ENCODE measurements around the gene NLGN2. TPM values are rescaled to one million over a fixed set of nuclear protein-coding genes. Genes with fewer than 3 reads are reported as not detected.

Gene NLGN2
- total and polyA plus RNA-seq, 2 experiments from 2014 or later = 14.4 to 38.7 TPM

DNA sequence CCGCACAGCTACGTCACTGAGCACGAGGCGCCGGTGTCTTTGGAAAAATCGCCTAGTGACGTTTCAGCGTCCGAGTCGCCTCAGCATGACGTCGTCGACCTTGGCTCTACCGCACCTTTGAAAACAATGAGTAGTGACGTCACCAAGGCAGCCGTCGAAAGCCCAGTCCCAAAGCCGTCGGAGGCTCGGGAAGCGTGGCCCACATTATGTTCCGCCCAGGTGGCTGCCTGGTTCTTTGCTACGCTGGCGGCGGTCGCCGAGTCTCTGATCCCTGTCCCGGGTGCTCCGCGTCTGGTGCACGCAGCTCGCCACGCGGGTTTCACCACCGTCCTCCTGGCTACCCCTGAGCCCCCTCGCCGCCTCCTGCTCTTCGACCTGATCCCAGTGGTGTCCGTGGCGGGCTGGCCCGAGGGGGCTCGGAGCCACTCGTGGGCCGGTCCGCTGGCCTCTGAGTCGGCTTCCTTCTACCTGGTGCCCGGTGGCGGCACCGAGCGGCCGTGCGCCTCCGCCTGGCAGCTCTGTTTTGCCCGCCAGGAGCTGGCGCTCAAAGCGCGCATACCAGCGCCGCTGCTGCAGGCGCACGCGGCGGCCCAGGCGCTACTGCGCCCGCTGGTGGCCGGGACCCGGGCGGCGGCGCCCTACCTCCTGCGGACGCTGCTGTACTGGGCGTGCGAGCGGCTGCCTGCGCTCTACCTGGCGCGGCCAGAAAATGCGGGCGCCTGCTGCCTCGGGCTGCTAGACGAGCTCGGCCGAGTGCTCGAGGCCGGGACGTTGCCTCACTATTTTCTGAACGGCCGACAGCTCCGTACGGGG, 29.1 kb downstream of the NLGN2 start:
- H3K27me3 ChIP-seq (ENCODE audit: insufficient read depth) = peaks cover 25% of the 10 kb centered on the region
- 0 out of 2 replicates have a peak, but pooled peaks cover 5% of the 10 kb centered on the region for H3K9me2 ChIP-seq (ENCODE audit: insufficient read depth)
- no peak for TF ChIP-seq ZNF114 (CRISPR knock-in tag; IDR thresholded peaks at IDR 0.05)
- TF ChIP-seq STAT1 (IDR thresholded peaks at IDR 0.05; ENCODE audit: unreplicated experiment) = no peak
- no peak for TF ChIP-seq NANOG (IDR thresholded peaks at IDR 0.05; ENCODE audit: borderline replicate concordance)
- TF ChIP-seq CREB1 (CRISPR knock-in tag; IDR thresholded peaks at IDR 0.05; ENCODE audit: low read depth) = peak; percentile 98
- TF ChIP-seq, protein P1, sequence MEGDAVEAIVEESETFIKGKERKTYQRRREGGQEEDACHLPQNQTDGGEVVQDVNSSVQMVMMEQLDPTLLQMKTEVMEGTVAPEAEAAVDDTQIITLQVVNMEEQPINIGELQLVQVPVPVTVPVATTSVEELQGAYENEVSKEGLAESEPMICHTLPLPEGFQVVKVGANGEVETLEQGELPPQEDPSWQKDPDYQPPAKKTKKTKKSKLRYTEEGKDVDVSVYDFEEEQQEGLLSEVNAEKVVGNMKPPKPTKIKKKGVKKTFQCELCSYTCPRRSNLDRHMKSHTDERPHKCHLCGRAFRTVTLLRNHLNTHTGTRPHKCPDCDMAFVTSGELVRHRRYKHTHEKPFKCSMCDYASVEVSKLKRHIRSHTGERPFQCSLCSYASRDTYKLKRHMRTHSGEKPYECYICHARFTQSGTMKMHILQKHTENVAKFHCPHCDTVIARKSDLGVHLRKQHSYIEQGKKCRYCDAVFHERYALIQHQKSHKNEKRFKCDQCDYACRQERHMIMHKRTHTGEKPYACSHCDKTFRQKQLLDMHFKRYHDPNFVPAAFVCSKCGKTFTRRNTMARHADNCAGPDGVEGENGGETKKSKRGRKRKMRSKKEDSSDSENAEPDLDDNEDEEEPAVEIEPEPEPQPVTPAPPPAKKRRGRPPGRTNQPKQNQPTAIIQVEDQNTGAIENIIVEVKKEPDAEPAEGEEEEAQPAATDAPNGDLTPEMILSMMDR (conservative IDR thresholded peaks at IDR 0.05; ENCODE audit: low read depth in 2 of 2) = peak; percentile 50 to 84
- 0 out of 2 replicates have a peak, but pooled peaks have one; percentile 25 for TF ChIP-seq POLR2AphosphoS5 (IDR thresholded peaks at IDR 0.05; ENCODE audit: low read depth)
- no peaks in the 10 kb centered on the region for H3K36me3 ChIP-seq (ENCODE audit: insufficient read depth)
- H3K4me1 Mint-ChIP-seq = peaks cover 24% of the 10 kb centered on the region
- peak; percentile 53 for ATAC-seq
- H3K27me3 Mint-ChIP-seq (ENCODE audit: insufficient read depth, low read depth, poor library complexity) = peaks cover 45% of the 10 kb centered on the region
- peak overlapping the region; percentile 90 for H3K27ac Mint-ChIP-seq
- H3K4me3 Mint-ChIP-seq = peak overlapping the region; percentile 84
- H3K9me3 Mint-ChIP-seq = no peaks in the 10 kb centered on the region
- no peaks in the 10 kb centered on the region for H3K79me2 ChIP-seq (replicated peaks; ENCODE audit: insufficient read depth)
- H4K20me1 ChIP-seq (replicated peaks; ENCODE audit: insufficient read depth) = no peaks in the 10 kb centered on the region; the same call in 1 of the 2 replicates
- peak overlapping the region; percentile 27; the same call in 1 of the 2 replicates for H3K27ac ChIP-seq (ENCODE audit: low read depth)
- peak overlapping the region; percentile 76 for H3K4me2 ChIP-seq
- H3K36me3 Mint-ChIP-seq (ENCODE audit: low read depth) = no peaks in the 10 kb centered on the region
- H2AFZ ChIP-seq = peak overlapping the region; percentile 72
- peak; percentile 92 for DNase-seq (ENCODE audit: low spot score)
- peaks cover 37% of the 10 kb centered on the region for H3F3A ChIP-seq (replicated peaks; ENCODE audit: low read depth)
- H3K4me1 ChIP-seq (ENCODE audit: insufficient read depth) = peaks cover 15% of the 10 kb centered on the region
- peak overlapping the region; percentile 98 for H3K4me3 ChIP-seq

DNA sequence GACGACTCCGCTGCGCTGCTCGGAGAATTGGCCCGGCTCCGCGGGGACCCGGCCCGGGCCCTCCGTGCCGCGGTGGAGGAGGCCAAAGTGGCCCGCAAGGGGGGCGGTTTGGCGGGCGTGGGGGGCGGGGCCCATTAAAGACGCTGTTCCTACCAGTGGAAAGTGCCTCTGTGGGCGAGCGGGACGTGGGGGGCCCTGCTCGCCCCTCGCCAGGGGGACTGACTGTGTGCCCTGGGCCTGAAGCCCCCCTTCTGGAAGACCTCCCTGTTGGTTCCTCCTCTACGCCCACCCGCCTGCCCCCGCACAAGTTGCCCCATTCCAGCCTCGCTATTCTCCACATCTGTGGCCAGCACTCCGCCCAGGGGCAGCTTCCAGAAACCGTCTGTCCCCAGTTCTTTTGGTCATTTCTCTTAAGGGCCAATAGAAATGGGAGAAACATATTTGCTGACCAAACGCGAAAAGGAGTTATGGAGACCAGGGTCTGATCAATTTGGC, 29.8 kb downstream of the NLGN2 start:
- no peaks in the 10 kb centered on the region for H3K9me3 Mint-ChIP-seq
- no peak for TF ChIP-seq CREB1 (CRISPR knock-in tag; IDR thresholded peaks at IDR 0.05; ENCODE audit: low read depth)
- no peak for TF ChIP-seq STAT1 (IDR thresholded peaks at IDR 0.05; ENCODE audit: unreplicated experiment)
- TF ChIP-seq, protein P2, sequence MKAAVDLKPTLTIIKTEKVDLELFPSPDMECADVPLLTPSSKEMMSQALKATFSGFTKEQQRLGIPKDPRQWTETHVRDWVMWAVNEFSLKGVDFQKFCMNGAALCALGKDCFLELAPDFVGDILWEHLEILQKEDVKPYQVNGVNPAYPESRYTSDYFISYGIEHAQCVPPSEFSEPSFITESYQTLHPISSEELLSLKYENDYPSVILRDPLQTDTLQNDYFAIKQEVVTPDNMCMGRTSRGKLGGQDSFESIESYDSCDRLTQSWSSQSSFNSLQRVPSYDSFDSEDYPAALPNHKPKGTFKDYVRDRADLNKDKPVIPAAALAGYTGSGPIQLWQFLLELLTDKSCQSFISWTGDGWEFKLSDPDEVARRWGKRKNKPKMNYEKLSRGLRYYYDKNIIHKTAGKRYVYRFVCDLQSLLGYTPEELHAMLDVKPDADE (IDR thresholded peaks at IDR 0.05) = no peak
- DNase-seq (ENCODE audit: low spot score) (no peak), ATAC-seq (no peak)
- Histone ChIP-seq H2AFZ (0 out of 2 replicates have a peak overlapping the region, but pooled peaks have one; percentile 47), H3K4me2 (peak overlapping the region; percentile 76), H4K20me1 (replicated peaks; ENCODE audit: insufficient read depth) (no peaks in the 10 kb centered on the region; the same call in 1 of the 2 replicates), H3K4me3 (peak overlapping the region; percentile 98), H3K27me3 (ENCODE audit: insufficient read depth) (peaks cover 31% of the 10 kb centered on the region), H3F3A (replicated peaks; ENCODE audit: low read depth) (peaks cover 40% of the 10 kb centered on the region), H3K4me1 (ENCODE audit: insufficient read depth) (peaks cover 22% of the 10 kb centered on the region), H3K27ac (ENCODE audit: low read depth) (no peak overlapping the region), H3K9me2 (ENCODE audit: insufficient read depth) (no peaks in the 10 kb centered on the region), H3K79me2 (replicated peaks; ENCODE audit: insufficient read depth) (no peaks in the 10 kb centered on the region), H3K36me3 (ENCODE audit: insufficient read depth) (no peaks in the 10 kb centered on the region)
- peak overlapping the region; percentile 84 for H3K4me3 Mint-ChIP-seq
- no peak overlapping the region; the same call in 1 of the 2 replicates for H3K27ac Mint-ChIP-seq
- H3K27me3 Mint-ChIP-seq (ENCODE audit: insufficient read depth, low read depth, poor library complexity) = peaks cover 48% of the 10 kb centered on the region
- peaks cover 29% of the 10 kb centered on the region for H3K4me1 Mint-ChIP-seq
- H3K36me3 Mint-ChIP-seq (ENCODE audit: low read depth) = no peaks in the 10 kb centered on the region; the same call in 2 of the 3 replicates

Measured in GM23338 (cell line).